Lung microvascular endothelial cell (primary cell): ENCODE data around the gene ALDH16A1. TPM values are rescaled to one million over a fixed set of nuclear protein-coding genes. Genes with fewer than 3 reads are reported as not detected.
"Not testable (repeated sequence)": the region's sequence is repeated elsewhere in the genome, so short reads cannot be mapped to it uniquely, and the experiment has no call there.

ENCODE experiments used
- DNase-seq, 2 donors: peaks; one replicate each; pipeline versions ENCODE4 v3.0.0 to v3.0.0-alpha.2; 2010; ENCODE audit warnings: low read depth in 2 of 2
- total RNA-seq: library from RNA; depleted of rRNA; stranded (reverse); fragments of >200 nt; gene quantifications from 2 replicates; pipeline ENCODE4 v1.2.1, GENCODE V29; 2014

ALDH16A1 gene
- total RNA-seq, 1 donor from 2014 or later = 49.6 TPM

- no peak for DNase-seq
Observed at GRCh38 chr19:49440439-49441209, 12.4 kb upstream of the ALDH16A1 start.

GRCh38 chr19:49441210-49441959 lies 11.6 kb upstream of the ALDH16A1 start, which contains the start of gene SLC17A7:
SLC17A7 (minus strand) TSS chr19:49441527; CDS start chr19:49441379, 148 bp downstream.
- peak in 1 of 2 donors; percentile 20 for DNase-seq

GRCh38 chr19:49441960-49442350 lies 11.1 kb upstream of the ALDH16A1 start:
- no peak for DNase-seq

- no peak for DNase-seq
Observed at GRCh38 chr19:49442354-49442753, 10.7 kb upstream of the ALDH16A1 start.

- peak; percentile 83 to 91 for DNase-seq
Observed at GRCh38 chr19:49442771-49443365, 10.2 kb upstream of the ALDH16A1 start.

GRCh38 chr19:49443366-49444099 lies 9.5 kb upstream of the ALDH16A1 start:
- peak; percentile 93 to 96 for DNase-seq

- DNase-seq = not testable (repeated sequence)
Observed at GRCh38 chr19:49444100-49444700, 8.8 kb upstream of the ALDH16A1 start.

GRCh38 chr19:49445997-49446396 lies 7.0 kb upstream of the ALDH16A1 start:
- DNase-seq = no peak

- DNase-seq = no peak
Observed at GRCh38 chr19:49447485-49448431, 5.3 kb upstream of the ALDH16A1 start.

GRCh38 chr19:49448432-49448786 lies 4.6 kb upstream of the ALDH16A1 start:
- no peak for DNase-seq

- DNase-seq = no peak
Observed at GRCh38 chr19:49450405-49450804, 2.6 kb upstream of the ALDH16A1 start.

- peak; percentile 99 for DNase-seq
Observed at GRCh38 chr19:49451430-49452181, 1.4 kb upstream of the ALDH16A1 start, which contains the start of gene PIH1D1. PIH1D1 (minus strand) TSS chr19:49451814; CDS start chr19:49451574, 240 bp downstream.

- no peak for DNase-seq
Observed at GRCh38 chr19:49453757-49454240, 774 bp downstream of the ALDH16A1 start.

GRCh38 chr19:49455773-49456172 lies 2.7 kb downstream of the ALDH16A1 start:
- peak in 1 of 2 donors; percentile 18 for DNase-seq

GRCh38 chr19:49456326-49456725 lies 3.3 kb downstream of the ALDH16A1 start:
- no peak for DNase-seq

GRCh38 chr19:49458567-49458903 lies 5.5 kb downstream of the ALDH16A1 start:
- DNase-seq = no peak

GRCh38 chr19:49459388-49459787 lies 6.4 kb downstream of the ALDH16A1 start:
- DNase-seq = no peak

GRCh38 chr19:49461130-49461529 lies 8.1 kb downstream of the ALDH16A1 start:
- DNase-seq = not testable (repeated sequence)

- no peak for DNase-seq
Observed at GRCh38 chr19:49461656-49462055, 8.6 kb downstream of the ALDH16A1 start.
